GM12873 (cell line): ENCODE measurements around the gene TCEA3.

Source experiments
- TF ChIP-seq, protein P1 (sequence below): IDR thresholded peaks from 2 replicates; pipeline ENCODE4 v1.5.1; 2012; ENCODE audit warnings: low read depth, mild to moderate bottlenecking, moderate library complexity, low read length, control low read depth; ENCODE audit not compliant: insufficient read depth; ENCODE audit errors: missing control alignments

TCEA3 gene

GRCh38 chr1:23381233-23381885 lies 43.2 kb downstream of the TCEA3 start:
- TF ChIP-seq, protein P1, sequence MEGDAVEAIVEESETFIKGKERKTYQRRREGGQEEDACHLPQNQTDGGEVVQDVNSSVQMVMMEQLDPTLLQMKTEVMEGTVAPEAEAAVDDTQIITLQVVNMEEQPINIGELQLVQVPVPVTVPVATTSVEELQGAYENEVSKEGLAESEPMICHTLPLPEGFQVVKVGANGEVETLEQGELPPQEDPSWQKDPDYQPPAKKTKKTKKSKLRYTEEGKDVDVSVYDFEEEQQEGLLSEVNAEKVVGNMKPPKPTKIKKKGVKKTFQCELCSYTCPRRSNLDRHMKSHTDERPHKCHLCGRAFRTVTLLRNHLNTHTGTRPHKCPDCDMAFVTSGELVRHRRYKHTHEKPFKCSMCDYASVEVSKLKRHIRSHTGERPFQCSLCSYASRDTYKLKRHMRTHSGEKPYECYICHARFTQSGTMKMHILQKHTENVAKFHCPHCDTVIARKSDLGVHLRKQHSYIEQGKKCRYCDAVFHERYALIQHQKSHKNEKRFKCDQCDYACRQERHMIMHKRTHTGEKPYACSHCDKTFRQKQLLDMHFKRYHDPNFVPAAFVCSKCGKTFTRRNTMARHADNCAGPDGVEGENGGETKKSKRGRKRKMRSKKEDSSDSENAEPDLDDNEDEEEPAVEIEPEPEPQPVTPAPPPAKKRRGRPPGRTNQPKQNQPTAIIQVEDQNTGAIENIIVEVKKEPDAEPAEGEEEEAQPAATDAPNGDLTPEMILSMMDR, result no peak

DNA sequence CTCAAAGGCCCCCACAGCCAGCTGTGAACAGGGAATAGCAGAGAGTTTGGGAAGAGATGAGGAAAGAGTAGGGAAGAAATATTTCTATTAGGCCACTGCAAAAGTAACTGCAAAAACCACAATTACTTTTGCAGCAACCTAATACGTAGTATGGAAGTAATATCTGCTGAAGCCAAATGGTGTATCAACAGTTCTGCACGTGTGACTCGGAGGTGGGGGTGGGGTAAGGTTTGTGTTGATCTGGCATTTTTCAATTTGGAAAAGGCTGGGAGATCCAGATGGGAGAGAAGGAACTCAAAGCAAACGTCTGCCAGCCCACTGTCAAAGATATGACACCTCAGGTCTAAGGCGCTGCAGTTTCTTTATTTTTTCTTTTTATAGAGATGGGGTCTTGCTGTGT lies 43.8 kb downstream of the TCEA3 start:
- TF ChIP-seq, protein P1, result no peak

DNA sequence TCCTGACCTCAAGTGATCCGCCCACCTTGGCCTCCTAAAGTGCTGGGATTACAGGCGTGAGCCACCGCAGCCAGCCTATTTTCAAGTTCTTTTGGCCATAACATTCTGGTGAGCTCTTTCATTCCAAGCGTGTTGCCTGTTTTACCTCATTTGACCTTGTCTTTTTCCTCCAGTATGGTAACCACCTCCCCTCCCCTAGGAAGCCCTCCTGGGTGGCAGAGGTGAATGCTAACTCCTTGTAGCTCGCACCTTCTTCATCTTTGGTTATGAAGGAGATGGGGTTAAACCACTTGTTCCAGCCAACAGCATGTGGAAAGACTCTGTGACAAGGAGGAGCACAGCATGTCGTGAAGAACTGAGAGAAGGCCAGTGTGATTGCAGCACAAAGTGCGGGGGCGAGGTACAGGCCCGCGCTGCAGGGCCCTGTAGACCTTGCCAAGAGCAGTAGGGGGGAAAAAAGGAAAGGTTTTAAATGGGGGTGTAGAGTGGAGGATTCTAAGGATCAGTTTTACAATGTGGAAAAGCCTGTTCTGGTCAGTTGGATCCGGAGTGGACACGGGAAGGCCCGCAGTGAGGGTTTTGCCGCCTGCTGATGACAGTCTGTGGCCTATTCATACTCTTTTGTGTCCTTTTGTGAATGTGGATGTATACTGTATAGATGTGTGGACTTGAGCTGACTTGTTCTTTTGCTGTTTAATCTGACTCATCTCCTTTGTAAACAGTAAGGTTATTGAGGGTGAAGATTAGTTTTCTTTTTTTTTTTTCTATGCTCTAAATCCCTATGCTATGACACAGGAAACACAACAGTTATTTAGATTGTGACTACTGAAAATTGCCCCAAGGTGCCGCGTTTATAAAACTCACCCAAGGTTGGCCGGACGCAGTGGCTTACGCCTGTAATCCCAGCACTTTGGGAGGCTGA lies 47.4 kb downstream of the TCEA3 start:
- TF ChIP-seq, protein P1, result no peak

- TF ChIP-seq, protein P1, result no peak
These were observed 52.3 kb downstream of the TCEA3 start for GRCh38 chr1:23371987-23372880.

GRCh38 chr1:23370709-23371584 lies 53.6 kb downstream of the TCEA3 start:
- TF ChIP-seq, protein P1, result no peak

DNA sequence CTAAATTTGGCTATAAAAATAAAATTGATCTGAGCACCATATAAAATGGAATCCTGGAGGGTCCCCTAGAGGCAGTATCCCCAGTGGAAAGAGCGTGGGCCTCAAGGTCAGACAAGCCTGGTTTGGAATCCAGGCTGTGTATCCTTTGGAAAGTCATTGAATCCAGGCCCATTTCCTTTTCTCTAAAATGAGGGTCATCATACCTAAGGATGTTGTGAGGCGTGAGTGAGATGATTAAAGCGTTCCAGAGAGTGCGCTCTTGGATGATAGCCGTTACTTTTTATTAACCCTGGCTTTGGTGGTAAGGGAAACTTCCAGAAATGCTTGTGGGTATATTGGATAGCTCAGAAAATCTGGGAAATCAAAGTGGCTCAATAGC lies 54.2 kb downstream of the TCEA3 start:
- TF ChIP-seq, protein P1, result no peak
